ENCODE data around the gene MTA1.

MTA1 gene

DNA sequence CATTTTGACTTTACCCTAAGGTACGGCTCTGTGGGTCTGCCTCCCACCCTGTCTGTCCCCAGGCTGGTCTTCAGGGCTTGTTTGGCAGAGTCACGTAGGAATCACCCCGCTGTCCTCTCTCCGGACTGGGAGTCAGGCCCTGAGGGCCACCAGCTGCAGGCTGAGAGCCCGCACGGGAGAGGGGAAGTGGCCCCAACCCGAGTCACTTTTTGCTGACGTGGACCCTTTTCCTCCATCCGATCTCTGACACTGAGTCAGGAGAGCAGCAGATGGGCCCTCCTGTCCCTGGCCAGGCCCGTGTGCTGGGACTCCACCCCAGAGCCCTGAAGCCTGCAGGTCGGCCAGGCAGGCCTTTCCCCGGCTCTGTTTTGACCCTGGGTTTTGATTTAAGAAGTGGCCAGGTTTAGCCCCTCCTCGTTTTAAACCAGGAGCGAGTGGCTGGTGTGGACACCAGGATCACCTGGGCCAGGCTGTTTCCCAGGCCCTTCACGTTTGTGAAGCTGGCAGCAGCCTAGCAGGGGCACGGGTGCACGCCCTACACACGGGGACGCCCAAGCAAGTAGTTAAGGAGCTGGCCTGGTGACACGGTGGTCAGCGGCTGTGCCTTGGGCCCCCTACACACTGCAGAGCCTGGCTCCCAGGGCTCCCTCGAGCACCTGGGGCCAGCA lies 33.8 kb upstream of the MTA1 start:
- DNase-seq, result no peak
- Mint-ChIP-seq H3K27me3 (ENCODE audit: low read depth, poor library complexity) (no peaks in the 10 kb centered on the region), H3K36me3 (ENCODE audit: low read depth) (peaks cover 5% of the 10 kb centered on the region), H3K4me1 (no peaks in the 10 kb centered on the region), H3K9me3 (no peaks in the 10 kb centered on the region), H3K4me3 (no peak overlapping the region), H3K27ac (no peak overlapping the region)
- TF ChIP-seq, protein P1, sequence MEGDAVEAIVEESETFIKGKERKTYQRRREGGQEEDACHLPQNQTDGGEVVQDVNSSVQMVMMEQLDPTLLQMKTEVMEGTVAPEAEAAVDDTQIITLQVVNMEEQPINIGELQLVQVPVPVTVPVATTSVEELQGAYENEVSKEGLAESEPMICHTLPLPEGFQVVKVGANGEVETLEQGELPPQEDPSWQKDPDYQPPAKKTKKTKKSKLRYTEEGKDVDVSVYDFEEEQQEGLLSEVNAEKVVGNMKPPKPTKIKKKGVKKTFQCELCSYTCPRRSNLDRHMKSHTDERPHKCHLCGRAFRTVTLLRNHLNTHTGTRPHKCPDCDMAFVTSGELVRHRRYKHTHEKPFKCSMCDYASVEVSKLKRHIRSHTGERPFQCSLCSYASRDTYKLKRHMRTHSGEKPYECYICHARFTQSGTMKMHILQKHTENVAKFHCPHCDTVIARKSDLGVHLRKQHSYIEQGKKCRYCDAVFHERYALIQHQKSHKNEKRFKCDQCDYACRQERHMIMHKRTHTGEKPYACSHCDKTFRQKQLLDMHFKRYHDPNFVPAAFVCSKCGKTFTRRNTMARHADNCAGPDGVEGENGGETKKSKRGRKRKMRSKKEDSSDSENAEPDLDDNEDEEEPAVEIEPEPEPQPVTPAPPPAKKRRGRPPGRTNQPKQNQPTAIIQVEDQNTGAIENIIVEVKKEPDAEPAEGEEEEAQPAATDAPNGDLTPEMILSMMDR (IDR thresholded peaks at IDR 0.05), result no peak

DNA sequence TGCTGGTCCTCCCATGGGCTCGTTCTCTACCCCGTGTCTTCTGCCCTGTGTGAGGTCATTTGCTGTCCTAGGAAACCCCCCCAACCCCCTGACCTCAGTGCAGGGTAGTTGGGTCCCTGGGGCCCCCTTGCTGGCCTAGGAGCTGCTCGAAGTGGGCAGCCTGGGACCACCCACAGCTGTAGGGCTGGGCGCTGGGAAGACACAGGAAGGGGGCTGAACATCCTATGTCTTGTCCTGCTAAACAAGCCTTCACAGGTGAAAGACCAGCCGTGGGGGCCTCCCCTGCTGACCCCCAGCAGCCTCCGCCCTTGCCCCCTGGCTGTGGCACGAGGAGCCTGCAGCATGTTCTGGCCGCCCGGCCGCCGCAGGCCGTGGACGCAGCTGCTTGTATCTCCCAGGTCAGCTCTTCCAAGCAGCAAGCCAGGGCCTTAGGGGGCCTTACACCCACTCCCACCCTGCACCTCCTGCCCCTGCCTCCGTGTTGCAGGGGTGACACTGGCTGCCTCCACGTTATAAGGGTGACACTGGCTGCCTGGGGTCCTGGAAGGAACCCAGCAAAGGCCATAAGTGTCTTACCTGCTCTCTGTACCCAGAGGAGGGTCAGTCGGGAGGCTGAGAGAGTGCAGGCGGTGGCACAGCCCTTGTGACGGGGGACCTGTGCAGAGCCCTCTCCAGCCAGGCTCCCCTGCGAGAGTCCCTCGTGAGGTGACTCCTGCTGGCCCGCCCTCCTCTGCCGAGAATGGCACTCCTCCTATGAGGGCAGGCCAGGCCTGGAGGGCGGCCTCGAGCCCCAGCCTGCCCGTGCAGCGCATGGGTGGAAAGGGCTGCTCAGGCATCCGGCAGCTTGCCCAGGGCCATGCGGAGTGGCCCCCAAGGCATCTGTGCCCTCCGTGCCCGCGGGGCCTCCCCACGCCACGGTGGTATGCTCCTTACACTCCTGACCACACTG lies 32.8 kb upstream of the MTA1 start:
- Mint-ChIP-seq H3K4me3 (no peak overlapping the region), H3K9me3 (no peaks in the 10 kb centered on the region), H3K27me3 (ENCODE audit: low read depth, poor library complexity) (no peaks in the 10 kb centered on the region), H3K27ac (no peak overlapping the region), H3K4me1 (peaks cover 4% of the 10 kb centered on the region), H3K36me3 (ENCODE audit: low read depth) (peaks cover 5% of the 10 kb centered on the region)
- TF ChIP-seq, protein P1 (IDR thresholded peaks at IDR 0.05), result no peak
- no peak for DNase-seq

DNA sequence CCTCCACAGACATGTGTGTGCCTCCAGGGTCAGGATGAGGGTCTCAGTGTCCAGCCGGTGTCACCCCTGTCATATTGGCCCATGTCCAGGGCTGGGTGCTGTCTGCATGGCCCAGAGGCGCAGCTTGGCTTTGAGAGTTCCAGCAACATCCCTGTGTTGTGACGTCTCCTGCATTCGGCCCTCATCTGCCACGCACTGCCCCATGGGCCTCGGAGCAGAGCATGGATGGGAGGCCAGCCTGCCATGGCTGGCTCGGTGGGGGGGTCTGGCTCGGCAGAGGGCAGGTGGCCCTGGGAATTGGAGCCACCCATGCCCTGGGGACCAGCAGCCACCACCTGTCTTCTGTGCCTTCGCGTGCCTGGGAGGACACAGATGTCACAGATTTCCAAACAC lies 32.1 kb upstream of the MTA1 start:
- H3K27ac Mint-ChIP-seq, result no peak overlapping the region
- H3K27me3 Mint-ChIP-seq (ENCODE audit: low read depth, poor library complexity), result no peaks in the 10 kb centered on the region
- H3K9me3 Mint-ChIP-seq, result no peaks in the 10 kb centered on the region
- peaks cover 5% of the 10 kb centered on the region for H3K4me1 Mint-ChIP-seq
- no peak overlapping the region for H3K4me3 Mint-ChIP-seq
- TF ChIP-seq, protein P1 (IDR thresholded peaks at IDR 0.05), result no peak
- H3K36me3 Mint-ChIP-seq (ENCODE audit: low read depth), result peaks cover 5% of the 10 kb centered on the region
- DNase-seq, result no peak

DNA sequence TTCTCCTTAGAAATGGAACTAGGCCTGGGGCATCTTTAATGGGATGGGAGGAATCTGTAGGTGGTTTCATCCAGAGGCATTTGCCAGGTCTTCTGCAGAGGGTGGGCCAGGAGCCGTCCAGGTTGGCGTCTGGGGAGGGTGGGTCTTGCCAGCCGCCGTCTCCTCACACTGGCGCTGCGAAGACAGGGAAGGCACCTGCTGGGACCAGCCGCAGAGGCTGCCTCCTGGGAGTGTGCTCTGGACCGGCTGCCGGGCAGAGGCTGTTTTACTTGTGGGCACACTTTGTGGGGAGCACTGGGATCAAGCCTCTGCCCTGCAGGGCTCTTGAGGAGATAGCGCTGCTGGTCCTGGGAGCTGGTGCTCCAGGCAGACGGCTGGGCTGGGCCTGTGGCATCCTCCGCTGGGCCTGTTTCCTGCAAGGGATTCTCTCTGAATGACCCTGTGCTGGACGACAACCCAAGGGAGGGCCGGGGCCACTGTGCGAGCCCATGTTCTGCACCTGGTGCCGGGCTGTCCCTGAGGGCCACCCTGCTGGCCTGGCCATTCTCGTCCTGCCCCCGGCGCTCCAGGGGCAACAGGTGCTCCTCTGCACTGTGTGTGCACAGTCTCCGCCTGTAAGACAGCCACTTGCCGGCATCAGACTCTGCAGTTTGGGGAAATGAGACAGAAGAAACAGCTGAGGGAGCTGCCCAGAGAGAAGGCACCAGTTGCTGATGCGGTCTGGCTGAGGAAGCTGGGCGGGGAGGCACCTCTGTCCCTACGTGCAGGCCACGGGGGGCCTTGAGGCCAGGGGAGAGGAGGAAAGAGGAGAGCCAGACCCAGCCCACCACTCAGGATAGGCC lies 31.3 kb upstream of the MTA1 start:
- Mint-ChIP-seq H3K36me3 (ENCODE audit: low read depth) (peaks cover 5% of the 10 kb centered on the region), H3K4me3 (no peak overlapping the region), H3K27me3 (ENCODE audit: low read depth, poor library complexity) (no peaks in the 10 kb centered on the region), H3K27ac (no peak overlapping the region), H3K9me3 (no peaks in the 10 kb centered on the region), H3K4me1 (peaks cover 5% of the 10 kb centered on the region)
- TF ChIP-seq, protein P1 (IDR thresholded peaks at IDR 0.05), result no peak
- DNase-seq, result no peak

DNA sequence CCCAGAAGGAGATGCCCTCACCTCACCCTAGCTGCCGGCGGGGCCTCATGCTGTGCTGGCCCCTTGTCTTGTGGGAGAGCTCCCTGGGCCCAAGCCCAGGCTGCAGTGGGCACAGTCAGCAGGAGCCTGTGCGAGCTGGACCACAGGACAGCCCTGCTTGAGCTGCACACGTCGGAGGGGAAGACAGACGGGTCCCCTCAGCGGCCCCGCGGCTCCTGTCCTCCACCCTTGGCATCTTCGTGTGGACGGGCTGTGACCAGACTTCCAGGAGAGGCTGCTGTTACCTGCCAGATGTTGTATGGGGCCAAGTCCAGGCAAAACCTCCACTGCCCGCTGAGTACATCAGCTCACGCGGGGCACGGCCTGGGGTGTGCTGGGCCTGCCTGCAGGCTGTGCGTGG lies 30.7 kb upstream of the MTA1 start:
- no peak for DNase-seq
- Mint-ChIP-seq H3K9me3 (no peaks in the 10 kb centered on the region), H3K27ac (no peak overlapping the region), H3K27me3 (ENCODE audit: low read depth, poor library complexity) (no peaks in the 10 kb centered on the region), H3K4me1 (peaks cover 5% of the 10 kb centered on the region), H3K36me3 (ENCODE audit: low read depth) (no peaks in the 10 kb centered on the region), H3K4me3 (no peak overlapping the region)
- TF ChIP-seq, protein P1 (IDR thresholded peaks at IDR 0.05), result no peak
